IMR-90 (cell line): Measurements from ENCODE around the gene IRF2. TPM values are rescaled to one million over a fixed set of nuclear protein-coding genes. Genes with fewer than 3 reads are reported as not detected.

Experiments used
- ATAC-seq: fragments of 200-7000 bp; cut with Tn5 transposase; 2 replicates; pipeline ENCODE4 v1.9.1; 2020; ENCODE audit warnings: low read depth, mild to moderate bottlenecking, moderate library complexity
- BruUV-seq: library from RNA; stranded (reverse); fragments of 400-500 nt; replicated peaks from 2 replicates; lab custom pipeline; 2021; lab: Mats Ljungman, UMichigan
- CTCF ChIA-PET: fragments of 300-600 bp; formaldehyde crosslinking; extraction: SDS; loops from one replicate; lab custom pipeline; 2021; ENCODE audit warnings: antibody characterized with exemption; lab: Yijun Ruan, JAX
- POLR2A ChIA-PET: fragments of 300-600 bp; sonication (Branson Sonifier 250); formaldehyde crosslinking; loops from one replicate; lab custom pipeline; 2022; ENCODE audit warnings: antibody characterized with exemption; ENCODE audit not compliant: unreplicated experiment; lab: Charles Lee
- DNase-seq: peaks from one replicate; pipeline ENCODE4 v3.0.0; 2013
- H2AFZ ChIP-seq: replicated peaks from 2 replicates; pipeline ENCODE3; 2013; ENCODE audit warnings: low read length, mild to moderate bottlenecking; ENCODE audit not compliant: poor library complexity
- H2AK5ac ChIP-seq: 2 replicates; pipeline ENCODE4 v1.6.1; 2013; ENCODE audit warnings: low read depth, low read length, inconsistent platforms
- H2AK9ac ChIP-seq: replicated peaks from 2 replicates; pipeline ENCODE3; 2013; ENCODE audit warnings: mild to moderate bottlenecking, low read depth, low read length, moderate library complexity; ENCODE audit not compliant: poor library complexity
- H2BK120ac ChIP-seq: 2 replicates; pipeline ENCODE4 v1.6.1; 2013; ENCODE audit warnings: low read depth, low read length, inconsistent platforms
- H2BK15ac ChIP-seq: 3 replicates; pipeline ENCODE4 v1.6.1; 2013; ENCODE audit warnings: low read depth, low read length, inconsistent platforms
- H2BK20ac ChIP-seq: 2 replicates; pipeline ENCODE4 v1.6.1; 2013; ENCODE audit warnings: low read depth, mild to moderate bottlenecking, inconsistent platforms, low read length, moderate library complexity
- H2BK5ac ChIP-seq: 2 replicates; pipeline ENCODE4 v1.6.1; 2013; ENCODE audit warnings: mild to moderate bottlenecking, low read depth, low read length, inconsistent platforms; ENCODE audit not compliant: poor library complexity, severe bottlenecking
- H3K14ac ChIP-seq: replicated peaks from 2 replicates; pipeline ENCODE4 v1.6.1; 2013; ENCODE audit warnings: low read depth, low read length, inconsistent platforms
- H3K18ac ChIP-seq: 2 replicates; pipeline ENCODE4 v1.6.1; 2013; ENCODE audit warnings: low read depth, low read length, control low read depth
- H3K23ac ChIP-seq: 2 replicates; pipeline ENCODE4 v1.6.1; 2013; ENCODE audit warnings: low read depth, low read length, inconsistent platforms
- H3K27ac ChIP-seq: 2 replicates; pipeline ENCODE4 v1.5.1; 2013; ENCODE audit warnings: mild to moderate bottlenecking, control low read depth, low read length; ENCODE audit not compliant: insufficient read depth
- H3K27me3 ChIP-seq: 2 replicates; pipeline ENCODE4 v1.6.1; 2013; ENCODE audit warnings: low read length; ENCODE audit not compliant: control insufficient read depth, insufficient read depth
- H3K36me3 ChIP-seq: 2 replicates; pipeline ENCODE4 v1.6.1; 2013; ENCODE audit warnings: low read length, mixed read lengths; ENCODE audit not compliant: control insufficient read depth, insufficient read depth
- H3K4ac ChIP-seq: 2 replicates; pipeline ENCODE4 v1.6.1; 2013; ENCODE audit warnings: low read depth, low read length, inconsistent platforms
- H3K4me1 ChIP-seq: 2 replicates; pipeline ENCODE4 v1.6.1; 2013; ENCODE audit warnings: low read length, mixed read lengths; ENCODE audit not compliant: control insufficient read depth, insufficient read depth
- H3K4me2 ChIP-seq: 2 replicates; pipeline ENCODE4 v1.6.1; 2013; ENCODE audit warnings: low read depth, mild to moderate bottlenecking, control low read depth, low read length, moderate library complexity
- H3K4me3 ChIP-seq: 2 replicates; pipeline ENCODE4 v1.5.1; 2013; ENCODE audit warnings: low read depth, mild to moderate bottlenecking, control low read depth, low read length, moderate library complexity; ENCODE audit not compliant: insufficient read depth
- H3K56ac ChIP-seq: 2 replicates; pipeline ENCODE4 v1.6.1; 2013; ENCODE audit warnings: low read length, inconsistent platforms; ENCODE audit not compliant: insufficient read depth; ENCODE audit errors: extremely low read depth
- H3K79me1 ChIP-seq, 2 experiments: 2 replicates each; pipeline ENCODE4 v1.6.1; 2013; ENCODE audit warnings: low read length in 2 of 2, inconsistent platforms in 1 of 2, low read depth in 1 of 2
- H3K9ac ChIP-seq: 2 replicates; pipeline ENCODE4 v1.6.1; 2013; ENCODE audit warnings: low read depth, low read length, control low read depth
- H3K9me1 ChIP-seq: 2 replicates; pipeline ENCODE4 v1.6.1; 2013; ENCODE audit warnings: low read length, inconsistent platforms; ENCODE audit not compliant: insufficient read depth
- H3K9me3 ChIP-seq: 2 replicates; pipeline ENCODE4 v1.6.1; 2013; ENCODE audit warnings: low read length; ENCODE audit not compliant: control insufficient read depth, insufficient read depth
- H4K20me1 ChIP-seq: 2 replicates; pipeline ENCODE4 v1.6.1; 2013; ENCODE audit warnings: low read length, inconsistent platforms; ENCODE audit not compliant: insufficient read depth
- H4K5ac ChIP-seq: 2 replicates; pipeline ENCODE4 v1.6.1; 2013; ENCODE audit warnings: mild to moderate bottlenecking, low read depth, low read length, control low read depth
- H4K8ac ChIP-seq, 2 experiments: 2 replicates each; pipeline ENCODE4 v1.6.1; 2013; ENCODE audit warnings: low read depth in 2 of 2, low read length in 2 of 2, control low read depth in 1 of 2, inconsistent platforms in 1 of 2
- H4K91ac ChIP-seq: 2 replicates; pipeline ENCODE4 v1.6.1; 2013; ENCODE audit warnings: low read depth, low read length, inconsistent platforms; ENCODE audit not compliant: insufficient read depth
- ELK1 ChIP-seq: fragments of 150-350 bp; IDR thresholded peaks from 2 replicates; pipeline ENCODE4 v1.6.1; 2016; ENCODE audit warnings: low read depth, mild to moderate bottlenecking, low read length, moderate library complexity, borderline replicate concordance
- FOS ChIP-seq: fragments of 150-350 bp; IDR thresholded peaks from 2 replicates; pipeline ENCODE4 v1.6.1; 2016; ENCODE audit warnings: low read depth, low read length
- MAFK ChIP-seq: IDR thresholded peaks from 2 replicates; pipeline ENCODE4 v1.6.1; 2012; ENCODE audit warnings: low read depth, low read length, improper control_type of control experiment
- MXI1 ChIP-seq: IDR thresholded peaks from 2 replicates; pipeline ENCODE4 v1.6.1; 2012; ENCODE audit warnings: low read depth, mild to moderate bottlenecking, low read length, moderate library complexity, borderline replicate concordance
- NFE2L2 ChIP-seq: fragments of 150-350 bp; IDR thresholded peaks from 2 replicates; pipeline ENCODE4 v1.6.1; 2016; ENCODE audit warnings: low read depth, mild to moderate bottlenecking, low read length
- RAD21 ChIP-seq: IDR thresholded peaks from 2 replicates; pipeline ENCODE4 v1.6.1; 2012; ENCODE audit warnings: low read length, improper control_type of control experiment
- RFX5 ChIP-seq: IDR thresholded peaks from 2 replicates; pipeline ENCODE4 v1.8.0; 2012; ENCODE audit warnings: low read depth, mild to moderate bottlenecking, low read length, moderate library complexity
- SMC3 ChIP-seq: fragments of 150-350 bp; IDR thresholded peaks from 2 replicates; pipeline ENCODE4 v1.6.1; 2016; ENCODE audit warnings: low read depth, mild to moderate bottlenecking, antibody characterized with exemption, low read length, moderate library complexity
- WGBS, 2 experiments: methylation state at CpG; one replicate each; pipeline versions ENCODE4 v1.1.5 to v1.1.7; 2013; ENCODE audit warnings: missing lambda C conversion rate in 2 of 2; ENCODE audit not compliant: insufficient read length in 1 of 2; ENCODE audit errors: extremely low coverage in 2 of 2; 5-methylcytosine and 5-hydroxymethylcytosine counted together
- dilution Hi-C: fragments of 300-500 bp; cut with HindIII; formaldehyde crosslinking; loops from one replicate; pipeline ENCODE4 v1.14.3; 2018; ENCODE audit warnings: low sequenced_read_pairs; ENCODE audit not compliant: unreplicated experiment
- in situ Hi-C: fragments of 300-500 bp; cut with MboI; formaldehyde crosslinking; loops from 3 replicates; pipeline ENCODE4 v1.14.3; 2019; ENCODE audit warnings: low sequenced_read_pairs, inconsistent platforms, mixed read lengths
- intact Hi-C: fragments of 100-400 bp; cut with micrococcal nuclease; formaldehyde crosslinking; loops from 2 replicates; pipeline ENCODE4 v1.10.0; 2022
- polyA plus RNA-seq, 3 experiments: library from polyadenylated mRNA; depleted of rRNA; stranded (reverse); fragments of >200 nt; gene quantifications; 2 replicates each; pipeline ENCODE4 v1.2.3, GENCODE V29; 2012; ENCODE audit warnings: low replicate concordance in 1 of 3
- total RNA-seq: library from RNA; depleted of rRNA; stranded (reverse); fragments of >200 nt; gene quantifications from 2 replicates; pipeline ENCODE4 v1.2.3, GENCODE V29; 2012

IRF2 gene
- total and polyA plus RNA-seq, 2 of the 4 experiments (the other 2 are of a cell fraction) = 16.5 to 21.9 TPM

- Histone ChIP-seq H4K5ac (no peak overlapping the region), H3K36me3 (peaks cover 42% of the 10 kb centered on the region)
- intact Hi-C loops = loop anchor here (10.0 kb wide), 1 partner anchor 257 kb away; the partner anchor contains the start of genes CASP3 and PRIMPOL
These were observed 87.0 kb downstream of the IRF2 start for GRCh38 chr4:184387351-184387750.

More at GRCh38 chr4:184387351-184387750, 87.0 kb downstream of the IRF2 start:
- POLR2A ChIA-PET = no interaction called here
- Histone ChIP-seq H3K23ac (no peak overlapping the region), H3K79me1 (peaks cover 5 to 31% of the 10 kb centered on the region in 2 experiments; a peak in 2 of 4 replicates), H4K20me1 (peaks cover 8% of the 10 kb centered on the region), H3K18ac (no peak overlapping the region), H3K56ac (no peak overlapping the region), H3K4ac (0 out of 2 replicates have a peak overlapping the region, but pooled peaks have one; percentile 82), H3K4me1 (peaks cover 24% of the 10 kb centered on the region), H3K9me1 (peaks cover 28% of the 10 kb centered on the region), H4K8ac (0 out of 4 replicates have a peak overlapping the region, but pooled peaks of 1 of the 2 experiments have one; percentile 8), H2BK20ac (no peak overlapping the region), H3K9me3 (no peaks in the 10 kb centered on the region), H3K4me2 (no peak overlapping the region), H2AK9ac (no peak overlapping the region), H4K91ac (peak overlapping the region; percentile 7; the same call in 1 of the 2 replicates), H3K4me3 (no peak overlapping the region), H2BK120ac (no peak overlapping the region), H2AFZ (no peak overlapping the region), H2BK5ac (no peak overlapping the region), H3K9ac (no peak overlapping the region), H2BK15ac (no peak overlapping the region; the same call in 2 of the 3 replicates), H2AK5ac (peak overlapping the region; percentile 25; the same call in 1 of the 2 replicates), H3K27me3 (no peaks in the 10 kb centered on the region), H3K27ac (no peak overlapping the region), H3K14ac (peak overlapping the region; percentile 32; the same call in 1 of the 2 replicates)
- ATAC-seq = no peak
- WGBS, 2 experiments = no CpG with 5 or more reads among the region's 6 CpGs
- in situ Hi-C loops (no loop called here), dilution Hi-C loops (no loop called here)
- TF ChIP-seq FOS = no peak
- no peak for TF ChIP-seq MXI1
- no peak for TF ChIP-seq RFX5
- no peak for TF ChIP-seq SMC3
- no peak for TF ChIP-seq RAD21
- no peak for TF ChIP-seq MAFK
- no peak for TF ChIP-seq ELK1
- TF ChIP-seq NFE2L2 = no peak
- CTCF ChIA-PET = no interaction called here
- no TSS peak for BruUV-seq
- no peak for DNase-seq
